ENCODE results near the gene CDC73. TPM values are rescaled to one million over a fixed set of nuclear protein-coding genes. Genes with fewer than 3 reads are reported as not detected.
"Not testable (repeated sequence)": the region's sequence is repeated elsewhere in the genome, so short reads cannot be mapped to it uniquely, and the experiment has no call there.

The CDC73 gene
- polyA plus RNA-seq, 5 donors, result 34.0 to 56.0 (median 54.6) TPM

DNA sequence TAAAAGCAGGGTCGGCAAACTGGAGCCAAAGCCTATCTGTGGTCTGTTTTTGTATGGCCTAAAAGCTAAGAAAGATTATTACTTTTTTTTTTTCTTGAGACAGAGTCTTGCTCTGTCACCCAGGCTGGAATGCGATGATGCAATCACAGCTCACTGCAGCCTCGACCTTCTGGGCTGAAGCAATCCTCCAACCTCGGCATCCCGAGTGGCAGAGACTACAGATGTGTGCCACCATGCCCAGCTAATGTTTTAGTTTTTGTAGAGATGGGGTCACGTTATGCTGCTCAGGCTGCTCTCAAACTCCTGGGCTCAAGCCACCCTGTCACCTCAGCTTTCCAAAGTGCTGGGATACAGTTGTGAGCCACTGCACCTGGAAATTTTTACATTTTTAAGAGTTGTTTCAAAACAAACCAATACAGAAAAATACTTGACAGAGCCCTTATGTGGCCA lies 10.2 kb upstream of the CDC73 start:
- peak; percentile 44 to 58 for DNase-seq

DNA sequence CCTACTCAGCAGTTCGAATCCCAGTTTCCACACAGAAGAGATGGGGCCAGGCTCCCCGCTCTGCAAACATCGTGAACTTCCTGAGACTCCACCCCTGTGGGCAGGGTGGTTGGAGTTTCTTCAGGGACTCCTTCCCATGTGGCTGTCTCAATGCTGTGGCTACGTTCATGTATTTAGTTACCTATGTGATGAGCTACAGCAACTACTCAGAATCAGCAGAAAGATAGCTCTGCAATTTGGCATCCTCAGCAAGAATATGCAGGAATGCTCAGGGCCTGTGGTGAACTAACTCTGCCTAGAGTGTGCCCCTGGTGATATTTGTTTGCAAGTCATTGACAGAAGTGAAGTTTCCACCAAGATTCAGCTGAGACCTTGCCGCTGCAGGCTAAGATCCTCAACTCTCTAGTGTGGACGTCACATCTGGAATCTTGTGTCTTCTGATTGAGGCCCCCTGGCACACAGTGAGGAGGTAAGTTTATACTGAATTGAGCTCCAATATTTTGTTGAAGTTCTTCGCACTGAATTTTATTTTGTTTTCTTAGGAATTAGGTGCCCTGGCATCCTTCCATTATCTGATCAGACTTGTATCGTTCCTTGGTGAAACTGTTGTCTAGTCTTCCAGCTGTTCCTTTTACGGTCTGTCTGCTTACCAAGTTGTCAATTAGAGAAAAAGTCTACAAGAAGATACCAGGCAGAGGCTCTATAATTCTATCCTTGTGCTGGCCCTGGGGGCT lies 8.4 kb upstream of the CDC73 start:
- no peak for DNase-seq

DNA sequence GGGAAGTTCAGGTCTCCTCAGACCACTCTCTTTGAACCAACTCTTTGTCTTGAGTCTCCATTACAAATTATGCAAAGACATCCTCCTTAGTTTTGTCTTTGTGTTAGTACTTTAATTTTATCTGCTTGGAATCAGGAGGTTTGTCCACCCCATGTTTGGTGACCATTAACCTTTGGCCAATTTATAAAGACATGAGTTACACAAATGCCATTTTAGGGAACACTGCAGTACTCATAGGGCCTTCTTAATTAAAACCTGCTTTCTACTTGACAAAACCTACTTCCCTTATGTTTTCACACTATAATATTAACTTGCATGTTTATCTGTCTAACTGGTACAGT lies 7.9 kb upstream of the CDC73 start:
- DNase-seq, result no peak

DNA sequence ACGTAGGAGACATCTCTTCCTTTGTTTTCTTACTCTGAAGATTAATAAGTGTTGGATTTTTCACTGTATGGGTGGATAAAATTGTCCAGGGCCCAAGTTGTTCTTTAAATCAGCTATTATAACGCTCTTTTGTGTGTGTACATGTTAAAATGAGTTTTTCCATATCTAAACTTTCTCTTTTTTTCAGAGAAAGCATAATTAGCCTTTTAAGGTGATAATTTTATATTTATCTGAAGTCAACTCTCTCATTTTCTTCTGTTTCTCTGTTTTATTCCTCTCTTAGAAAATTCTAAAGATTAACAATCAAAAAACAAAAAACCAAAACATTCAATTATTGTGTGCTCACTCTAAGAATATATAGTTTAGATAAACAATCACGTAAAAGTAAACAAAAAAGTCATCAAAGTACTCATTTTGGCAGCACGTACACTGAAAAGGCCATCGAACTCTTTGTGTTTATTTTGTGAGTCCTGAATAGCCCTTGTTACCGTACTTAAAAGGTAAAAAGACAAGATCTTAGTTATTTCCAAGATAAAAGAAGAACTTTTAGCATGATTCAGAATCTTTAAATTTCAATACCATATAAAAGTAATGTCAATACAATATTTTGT lies 7.2 kb upstream of the CDC73 start:
- DNase-seq, result no peak

DNA sequence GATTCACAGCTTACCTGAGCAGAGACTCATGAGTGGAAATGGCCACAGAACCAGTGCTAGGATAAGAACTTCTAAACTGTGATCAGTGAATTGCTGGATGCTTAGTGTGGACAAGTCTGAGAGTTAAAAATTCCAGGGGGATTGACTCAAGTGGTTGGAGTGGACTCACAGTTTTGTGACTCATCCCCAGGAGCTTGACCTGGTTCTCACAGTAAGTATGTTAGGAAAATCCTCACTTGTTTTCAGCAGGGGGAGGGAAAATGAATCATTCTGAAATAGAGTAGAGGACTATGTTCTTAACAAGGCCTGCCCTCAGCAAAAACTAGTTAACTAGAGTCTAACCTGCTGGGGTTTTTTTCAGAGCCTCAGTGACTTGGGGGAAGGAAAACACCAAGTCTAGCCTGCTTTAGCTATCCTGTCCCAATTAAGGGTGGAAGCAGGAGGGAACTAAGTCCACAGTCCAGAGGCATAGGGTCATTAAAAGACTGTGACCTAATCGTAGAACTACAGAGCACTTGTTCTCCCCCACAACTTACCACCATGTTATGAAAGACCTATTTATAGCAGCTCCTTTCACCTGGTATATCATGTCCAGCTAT lies 6.1 kb upstream of the CDC73 start:
- DNase-seq, result no peak

DNA sequence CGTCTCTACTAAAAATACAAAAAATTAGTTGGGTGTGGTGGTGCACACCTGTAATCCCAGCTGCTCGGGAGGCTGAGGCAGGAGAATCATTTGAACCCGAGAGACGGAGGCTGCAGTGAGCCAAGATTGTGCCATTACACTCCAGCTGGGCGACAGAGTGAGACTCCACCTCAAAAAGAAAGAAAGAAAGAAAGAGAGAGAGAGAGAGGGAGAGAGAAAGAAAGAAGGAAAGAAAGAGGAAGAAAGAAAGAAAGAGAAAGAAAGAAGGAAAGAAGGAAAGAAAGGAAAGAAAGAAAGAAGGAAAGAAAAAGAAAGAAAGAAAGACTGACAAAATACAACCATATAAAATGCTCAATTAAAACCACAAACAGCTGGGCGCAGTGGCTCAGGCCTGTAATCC lies 4.7 kb upstream of the CDC73 start:
- DNase-seq, result not testable (repeated sequence)

DNA sequence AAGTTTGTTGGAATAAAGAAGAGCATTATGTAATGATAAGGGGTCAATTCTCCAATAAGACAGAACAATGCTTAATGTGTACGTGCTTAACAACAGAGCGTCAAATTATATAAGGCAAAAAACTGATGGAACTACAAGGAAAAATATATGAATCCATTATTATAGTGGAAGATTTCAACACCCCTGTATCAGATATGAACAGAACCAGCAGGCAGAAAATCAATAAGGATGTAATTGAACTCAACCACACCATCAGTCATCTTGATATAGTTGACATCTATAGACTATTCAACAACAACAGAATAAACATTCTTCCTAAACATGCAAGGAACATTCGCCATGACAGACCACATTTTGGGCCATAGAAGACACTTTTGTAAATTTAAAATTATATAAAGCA lies 3.6 kb upstream of the CDC73 start:
- no peak for DNase-seq

DNA sequence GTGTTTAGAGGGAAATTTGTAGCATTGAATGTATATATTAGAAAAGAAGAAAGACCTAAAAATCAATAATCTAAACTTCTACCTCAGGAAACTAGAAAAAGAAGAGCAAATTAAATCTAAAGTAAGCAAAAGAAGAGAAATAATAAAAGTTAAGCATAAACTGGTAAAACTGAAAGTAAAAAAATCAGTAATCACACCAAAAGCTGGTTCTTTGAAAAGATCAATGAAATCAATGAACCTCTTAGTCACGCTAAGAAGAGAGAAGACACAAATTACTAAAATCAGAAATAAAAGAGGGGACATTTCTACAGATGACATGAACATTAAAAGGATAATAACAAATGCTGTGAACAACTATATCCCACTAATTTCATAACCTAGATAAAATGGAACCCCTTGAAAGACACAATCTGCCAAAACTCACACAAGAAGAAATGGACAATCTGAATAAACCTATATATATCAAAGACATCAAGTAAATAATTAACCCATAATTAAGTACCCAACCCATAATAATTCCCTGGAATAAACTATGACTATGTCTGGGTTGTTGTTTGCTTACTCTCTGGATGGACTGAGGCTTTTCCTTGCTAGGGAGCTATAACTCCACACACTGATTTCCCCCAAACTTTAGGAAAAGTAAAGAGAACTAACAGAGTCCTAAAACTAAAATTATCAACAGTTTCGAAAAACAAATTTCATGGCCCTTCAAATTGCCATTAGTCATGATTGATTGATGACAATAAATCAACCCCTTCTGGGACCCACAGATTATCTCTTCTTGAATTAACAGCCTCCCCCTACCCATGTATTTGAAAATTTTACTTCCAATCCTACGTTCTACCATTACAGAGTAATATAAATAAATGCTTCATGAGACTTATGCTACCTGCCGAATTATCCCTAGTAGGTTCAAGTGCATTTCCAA lies 2.8 kb upstream of the CDC73 start:
- DNase-seq, result no peak

DNA sequence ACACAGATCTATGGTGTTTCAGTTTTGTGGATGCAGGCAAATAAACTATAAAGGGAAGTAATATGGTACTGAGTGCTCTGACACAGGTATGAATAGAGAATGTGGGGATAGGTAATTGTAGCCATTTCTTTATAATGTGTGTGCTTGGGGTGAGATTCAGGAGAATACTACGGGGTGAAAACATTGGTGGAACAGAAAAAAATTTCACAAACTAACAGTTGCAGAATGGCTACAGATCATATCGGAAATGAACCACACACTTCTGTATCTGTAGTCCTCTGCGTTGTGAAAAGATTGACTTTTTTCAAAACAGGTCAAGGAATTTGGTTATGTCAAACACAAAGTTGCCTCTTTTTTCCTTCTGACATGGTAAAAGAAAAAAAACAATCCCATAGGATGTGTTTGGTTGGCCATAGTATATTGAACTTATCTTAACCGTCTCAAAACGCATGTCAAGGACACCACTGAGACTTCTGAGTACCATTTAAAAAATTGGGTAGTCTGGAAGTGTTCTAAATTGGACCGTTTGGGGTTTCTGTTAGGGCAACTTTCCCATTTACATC lies 1.1 kb upstream of the CDC73 start:
- no peak for DNase-seq

DNA sequence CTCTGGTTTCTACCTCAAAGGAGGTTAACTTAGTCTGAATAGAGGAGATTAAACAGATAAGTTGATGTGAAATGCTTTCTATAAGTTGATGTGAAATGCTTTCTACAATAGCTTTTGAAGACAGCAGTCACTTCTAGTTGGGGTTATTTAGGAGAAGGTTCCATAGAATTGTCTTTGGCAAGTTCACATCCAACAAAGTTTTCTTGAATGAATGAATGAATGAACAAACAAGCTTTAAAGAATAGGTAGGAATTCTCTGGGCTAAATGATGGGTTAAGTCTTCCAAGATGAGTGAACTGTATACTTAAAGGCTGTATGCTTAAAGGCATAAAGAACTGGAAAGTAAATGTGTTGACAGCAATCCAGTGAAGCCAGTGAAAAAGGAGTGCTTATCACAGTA lies 1.9 kb downstream of the CDC73 start:
- DNase-seq, result no peak

DNA sequence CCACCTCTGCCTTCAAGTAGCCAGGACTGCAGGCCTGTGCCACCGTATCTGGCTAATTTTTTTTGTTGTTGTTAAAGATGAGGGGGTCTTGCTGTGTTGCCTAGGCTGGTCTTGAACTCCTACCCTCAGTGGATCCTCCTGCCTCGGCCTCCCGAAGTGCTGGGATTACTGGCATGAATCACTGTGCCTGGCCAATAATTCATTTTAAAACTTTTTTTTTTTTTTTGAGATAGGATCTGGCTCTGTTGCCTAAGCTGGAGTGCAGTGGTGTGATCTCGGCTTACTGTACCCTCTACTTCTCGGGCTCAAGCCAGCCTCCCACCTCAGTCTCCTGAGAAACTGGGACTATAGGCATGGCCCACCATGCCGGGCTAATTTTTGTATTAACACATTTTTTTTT lies 3.5 kb downstream of the CDC73 start:
- DNase-seq, result no peak

DNA sequence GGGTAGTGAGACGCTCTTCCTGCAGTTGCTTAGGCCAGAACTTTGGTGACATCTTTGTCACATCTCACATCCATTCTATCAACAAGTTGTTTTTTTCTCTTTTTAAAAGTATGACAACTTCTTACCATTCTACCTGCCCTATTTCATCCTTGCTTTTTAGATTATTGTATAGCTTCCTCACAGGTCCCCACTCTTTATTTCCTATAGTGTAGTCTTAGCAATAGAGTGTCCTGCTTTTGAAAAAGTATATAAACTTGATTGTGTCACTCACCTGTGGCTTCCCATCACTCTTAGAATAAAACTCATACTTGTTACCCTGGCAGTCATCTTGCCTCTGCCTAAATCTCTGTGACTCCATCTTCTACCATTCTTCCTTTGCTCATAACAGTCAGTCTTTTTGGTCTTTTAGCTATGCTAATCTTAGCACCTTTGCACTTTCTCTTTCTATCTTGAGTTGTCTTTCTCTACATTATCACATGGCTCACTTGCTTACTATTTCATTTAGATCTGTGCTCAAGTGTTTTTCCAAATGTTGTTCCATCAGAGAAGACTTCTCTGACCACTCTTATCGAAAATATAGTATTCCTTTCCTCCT lies 9.5 kb downstream of the CDC73 start:
- no peak for DNase-seq

DNA sequence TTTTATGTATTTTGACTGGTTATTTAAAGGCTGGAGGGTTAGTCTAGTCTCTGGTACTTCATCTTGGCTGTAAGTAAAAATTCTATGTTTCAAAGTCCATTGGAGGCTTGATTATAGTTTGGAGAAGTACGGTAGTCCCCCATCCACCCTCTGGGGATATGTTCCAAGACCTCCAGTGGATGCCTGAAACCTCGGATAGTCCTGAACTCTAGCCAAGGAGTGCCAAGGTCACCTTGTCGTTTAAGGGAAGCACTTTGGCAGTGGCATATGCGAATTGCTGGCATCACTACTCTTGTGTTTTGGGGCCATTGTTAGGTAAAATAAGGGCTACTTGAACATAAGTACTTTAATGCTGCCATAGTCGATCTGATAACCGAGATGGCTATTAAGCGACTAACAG lies 18.4 kb downstream of the CDC73 start:
- no peak for DNase-seq

DNA sequence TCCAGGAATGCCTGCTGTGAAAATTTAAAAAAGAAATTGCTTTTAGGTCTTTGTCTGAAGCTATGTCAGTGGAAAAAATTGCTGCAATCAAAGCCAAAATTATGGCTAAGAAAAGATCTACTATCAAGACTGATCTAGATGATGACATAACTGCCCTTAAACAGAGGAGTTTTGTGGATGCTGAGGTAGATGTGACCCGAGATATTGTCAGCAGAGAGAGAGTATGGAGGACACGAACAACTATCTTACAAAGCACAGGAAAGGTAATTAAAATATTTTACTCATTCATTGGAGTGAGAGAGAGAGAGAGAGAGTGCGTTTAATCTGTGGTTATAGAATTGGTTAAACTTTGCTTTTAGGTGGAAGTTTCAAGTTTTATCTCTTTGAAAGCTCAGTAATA lies 20.0 kb downstream of the CDC73 start:
- DNase-seq, result no peak

DNA sequence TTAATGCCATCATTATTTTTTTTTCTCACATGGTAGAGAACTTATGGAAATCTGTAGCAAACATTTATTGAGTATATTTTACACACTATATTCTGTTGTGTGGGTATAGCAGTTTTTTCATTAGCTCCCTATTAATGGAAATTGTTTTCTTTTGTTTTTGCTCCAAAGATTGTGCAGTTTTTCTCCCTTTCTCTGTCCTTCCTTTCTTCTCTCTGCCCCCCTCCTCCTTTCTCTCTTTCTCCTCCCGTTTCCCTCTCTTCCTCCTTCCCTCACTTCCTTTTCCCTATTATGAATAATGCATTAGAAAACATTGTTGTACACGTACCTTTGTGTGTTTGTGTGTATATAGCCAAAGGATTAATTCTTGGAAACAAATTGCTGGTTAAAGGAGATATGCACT lies 20.6 kb downstream of the CDC73 start:
- no peak for DNase-seq

DNA sequence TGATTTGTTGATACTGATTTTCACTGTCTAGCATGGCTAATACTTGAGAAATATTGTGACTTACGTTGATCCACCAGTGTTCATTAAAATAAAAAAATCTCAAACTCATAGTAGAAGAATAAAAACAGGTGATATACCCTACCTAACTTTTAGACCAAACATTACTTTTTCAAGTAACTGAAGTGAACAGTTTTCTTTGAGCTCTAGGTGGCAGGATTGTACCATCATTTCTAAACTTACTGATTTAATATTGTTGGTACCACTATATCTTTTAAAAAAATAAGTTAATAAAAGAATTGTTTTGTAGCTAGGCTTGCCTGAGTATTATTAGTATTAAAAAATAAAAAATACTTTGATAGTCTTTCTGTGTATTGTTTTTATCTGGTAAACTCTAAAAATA lies 21.5 kb downstream of the CDC73 start:
- no peak for DNase-seq

DNA sequence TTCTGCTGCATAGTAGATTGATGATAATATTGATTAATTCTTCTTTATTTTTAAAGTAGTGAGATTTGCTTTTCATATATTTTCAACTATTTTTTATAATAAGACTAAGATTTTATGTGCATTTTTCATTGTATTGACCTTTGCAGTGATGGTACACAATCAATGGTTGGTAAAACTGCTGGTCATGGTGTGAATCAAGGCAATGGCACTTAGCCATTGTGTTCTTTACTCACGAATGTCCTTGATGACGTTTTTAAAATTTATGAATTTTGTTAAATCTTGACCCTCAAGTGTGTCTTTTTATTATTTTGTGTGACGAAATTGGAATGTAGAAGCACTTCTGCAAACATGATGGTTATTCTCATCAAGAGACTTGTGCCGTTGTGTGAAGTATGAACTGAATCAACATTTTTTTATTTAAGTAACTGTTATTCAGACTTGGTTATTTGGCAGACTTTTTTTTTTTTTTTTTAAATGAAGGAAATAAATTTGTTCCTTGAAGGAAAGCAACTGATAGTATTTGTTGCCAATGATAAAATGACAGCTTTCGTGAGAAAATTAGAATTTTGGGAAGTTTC lies 22.6 kb downstream of the CDC73 start:
- DNase-seq, result no peak

DNA sequence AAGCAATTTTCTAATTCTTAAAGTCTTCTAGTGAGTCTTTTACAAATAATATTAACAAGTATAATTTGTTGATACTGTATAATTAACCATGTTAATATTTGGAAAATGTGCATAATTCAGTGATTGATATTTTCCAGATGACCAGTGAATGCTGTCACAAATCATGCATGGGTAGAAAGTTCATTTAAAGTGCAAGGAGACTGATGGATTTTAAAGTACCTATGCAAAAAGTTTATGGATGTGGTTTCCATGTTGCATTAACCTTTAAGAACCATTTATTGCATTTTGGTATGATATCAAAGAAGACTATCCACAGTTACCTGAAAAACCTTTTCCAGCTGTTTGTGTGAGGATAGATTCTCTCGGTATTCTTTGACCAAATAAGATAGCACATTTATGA lies 23.2 kb downstream of the CDC73 start:
- no peak for DNase-seq

DNA sequence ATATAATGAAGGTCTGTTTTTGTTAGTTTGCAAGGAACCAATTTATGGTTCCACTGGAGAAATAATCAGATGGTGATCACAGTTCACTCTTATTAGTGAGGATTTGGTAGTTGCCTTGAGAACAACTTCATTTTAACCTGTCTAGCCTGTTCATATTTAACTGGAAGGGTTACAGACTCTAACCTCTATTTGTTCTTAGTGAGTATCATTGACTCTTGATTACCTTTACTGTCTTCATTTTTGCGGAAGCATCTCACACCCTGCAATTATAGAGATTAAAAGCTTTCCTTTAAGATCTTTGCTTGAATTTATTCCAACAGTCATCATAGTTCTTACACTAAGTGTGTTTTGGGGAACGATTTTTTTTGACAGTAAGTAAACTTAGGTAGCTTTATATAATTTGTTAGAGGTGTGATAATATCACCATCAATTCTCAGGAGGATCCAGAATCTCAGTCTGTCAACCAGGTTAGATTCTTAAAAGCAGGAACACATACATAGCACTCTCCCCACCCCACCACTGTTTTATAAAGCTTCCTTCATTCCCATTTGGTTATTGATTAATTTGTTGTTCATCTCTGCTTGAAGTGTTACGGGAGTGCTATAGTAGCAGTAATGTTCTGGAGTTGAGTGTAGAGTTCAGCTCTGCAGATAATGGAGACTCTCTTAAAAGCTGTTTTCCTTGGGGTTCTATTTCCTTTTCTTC lies 34.4 kb downstream of the CDC73 start:
- DNase-seq, result no peak

DNA sequence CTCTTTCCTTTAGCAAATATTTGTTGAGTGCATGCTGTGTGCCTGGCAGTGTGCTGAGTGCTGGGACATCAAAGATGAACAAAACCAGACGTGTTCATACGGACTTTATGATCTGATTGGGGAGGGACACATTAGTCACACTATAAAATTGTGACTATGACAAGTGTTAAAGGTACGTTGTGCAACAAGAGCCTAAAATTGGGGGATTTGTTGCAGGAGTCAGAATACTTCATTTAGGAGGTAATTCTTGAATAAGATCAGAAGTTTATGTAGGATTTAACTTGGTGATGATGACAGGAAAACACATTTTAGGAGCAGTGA lies 35.0 kb downstream of the CDC73 start:
- DNase-seq, result no peak

DNA sequence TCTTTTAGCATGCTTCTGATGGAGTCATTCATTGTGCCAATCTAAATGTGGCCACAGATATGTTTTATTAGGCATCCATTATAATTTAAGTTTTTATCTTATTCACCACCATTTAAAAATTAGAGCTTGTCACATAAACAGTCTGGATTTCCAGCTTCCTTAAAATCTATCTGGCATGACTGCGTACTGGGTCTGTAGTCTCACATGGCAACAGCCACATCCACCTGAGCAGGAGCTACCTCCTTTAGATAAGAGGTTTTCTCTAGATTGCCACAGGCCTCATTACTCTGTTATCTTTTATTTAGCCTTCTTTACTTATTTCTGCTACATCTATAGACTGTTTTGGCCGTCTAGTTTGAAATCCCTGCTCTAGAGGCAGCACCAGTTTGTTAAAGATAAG lies 35.5 kb downstream of the CDC73 start:
- DNase-seq, result no peak
